Keratinocyte (primary cell): ENCODE data around the gene CFAP77. TPM values are rescaled to one million over a fixed set of nuclear protein-coding genes. Genes with fewer than 3 reads are reported as not detected.

Experiments used
- DNase-seq: peaks from one replicate; pipeline ENCODE4 v3.0.0-alpha.2; 2011; ENCODE audit warnings: low read depth, missing footprints, low spot score
- FAIRE-seq: peaks from 2 replicates; lab custom pipeline; 2011; peaks lifted over from hg19 to GRCh38; lab: Jason Lieb, UNC
- H2AFZ ChIP-seq: 2 replicates; pipeline ENCODE4 v1.6.0; 2012; ENCODE audit warnings: low read length, control low read depth, inconsistent platforms; ENCODE audit not compliant: control insufficient read depth
- H3K27ac ChIP-seq: 2 replicates; pipeline ENCODE4 v1.5.1; 2011; ENCODE audit warnings: low read length; ENCODE audit not compliant: control insufficient read depth, insufficient read depth
- H3K27me3 ChIP-seq: 3 replicates; pipeline ENCODE4 v1.6.0; 2011; ENCODE audit warnings: low read length; ENCODE audit not compliant: control insufficient read depth, insufficient read depth; ENCODE audit errors: extremely low read depth
- H3K36me3 ChIP-seq, 2 experiments: 2 replicates in 1 of 2; 3 replicates in 1 of 2; pipeline ENCODE4 v1.5.1; 2011; ENCODE audit warnings: low read length in 2 of 2, mild to moderate bottlenecking in 1 of 2; ENCODE audit not compliant: control insufficient read depth in 2 of 2, insufficient read depth in 2 of 2; ENCODE audit errors: extremely low read depth in 1 of 2
- H3K4me1 ChIP-seq: 3 replicates; pipeline ENCODE4 v1.5.1; 2011; ENCODE audit warnings: low read length; ENCODE audit not compliant: control insufficient read depth, insufficient read depth; ENCODE audit errors: extremely low read depth
- H3K4me2 ChIP-seq: 3 replicates; pipeline ENCODE4 v1.6.0; 2011; ENCODE audit warnings: low read depth, low read length; ENCODE audit not compliant: control insufficient read depth, insufficient read depth; ENCODE audit errors: extremely low read depth
- H3K4me3 ChIP-seq, 3 experiments: fragments of 200-600 bp in 1 of 3; sonication (generic) in 1 of 3; 2 replicates in 2 of 3; 3 replicates in 1 of 3; pipeline ENCODE4 v1.5.1; 2011 to 2016; ENCODE audit warnings: low read length in 3 of 3, mild to moderate bottlenecking in 3 of 3, control low read depth in 2 of 3, inconsistent platforms in 1 of 3, low read depth in 1 of 3, mixed read lengths in 1 of 3, mixed run types in 1 of 3, moderate library complexity in 1 of 3; ENCODE audit not compliant: control insufficient read depth in 2 of 3, insufficient read depth in 2 of 3; ENCODE audit errors: extremely low read depth in 1 of 3
- H3K79me2 ChIP-seq: 2 replicates; pipeline ENCODE4 v1.6.0; 2012; ENCODE audit warnings: low read length; ENCODE audit not compliant: control insufficient read depth, insufficient read depth
- H3K9ac ChIP-seq: 3 replicates; pipeline ENCODE4 v1.6.0; 2011; ENCODE audit warnings: low read length; ENCODE audit not compliant: control insufficient read depth, insufficient read depth; ENCODE audit errors: extremely low read depth
- H3K9me1 ChIP-seq: 3 replicates; pipeline ENCODE4 v1.6.0; 2011; ENCODE audit warnings: low read length; ENCODE audit not compliant: control insufficient read depth, insufficient read depth; ENCODE audit errors: extremely low read depth
- H3K9me3 ChIP-seq: 2 replicates; pipeline ENCODE4 v1.5.1; 2012; ENCODE audit warnings: low read depth, low read length; ENCODE audit not compliant: control insufficient read depth
- H4K20me1 ChIP-seq: 3 replicates; pipeline ENCODE4 v1.6.0; 2011; ENCODE audit warnings: low read length; ENCODE audit not compliant: control insufficient read depth, insufficient read depth; ENCODE audit errors: extremely low read depth
- CTCF ChIP-seq, 3 experiments: IDR thresholded peaks in 1 of 3; conservative IDR thresholded peaks in 1 of 3; optimal IDR thresholded peaks in 1 of 3; 2 replicates in 2 of 3; 3 replicates in 1 of 3; pipeline versions ENCODE3 to v1.5.1; 2011; ENCODE audit warnings: low read length in 3 of 3, mild to moderate bottlenecking in 3 of 3, moderate library complexity in 2 of 3, control low read depth in 1 of 3, inconsistent platforms in 1 of 3; ENCODE audit not compliant: insufficient read depth in 2 of 3; ENCODE audit errors: extremely low read depth in 1 of 3
- EZH2 ChIP-seq: IDR thresholded peaks from one replicate; pipeline ENCODE4 v1.6.1; 2012; ENCODE audit warnings: inconsistent platforms, mild to moderate bottlenecking, low read length, moderate library complexity
- dilution Hi-C: fragments of 300-500 bp; cut with MboI; formaldehyde crosslinking; loops from one replicate; pipeline ENCODE4 v1.7.0; 2020; ENCODE audit warnings: low sequenced_read_pairs; ENCODE audit not compliant: extremely low pct_ligation_motif_present
- polyA plus RNA-seq, 5 experiments: library from polyadenylated mRNA; depleted of rRNA in 3 of 5; stranded (reverse) in 3 of 5; stranded (forward) in 1 of 5; unstranded in 1 of 5; fragments of >200 nt; gene quantifications; 1 replicate in 1 of 5; 2 replicates in 3 of 5; 3 replicates in 1 of 5; pipeline versions ENCODE4 v1.2.1 to v1.2.3, GENCODE V29; 2011 to 2012; ENCODE audit warnings: missing spikeins in 2 of 5, low read depth in 1 of 5, low replicate concordance in 1 of 5
- small RNA-seq, 3 experiments: library from RNA; depleted of rRNA; stranded (forward); fragments of <200 nt; gene quantifications; one replicate each; pipeline ENCODE3, GENCODE V24; 2012; ENCODE audit warnings: low read depth in 3 of 3, low replicate concordance in 1 of 3; ENCODE audit not compliant: insufficient read length in 3 of 3

The CFAP77 gene
- polyA plus RNA-seq, 1 donor (not counting 4 experiments of a cell fraction or from before 2014, with no cell fraction given), result not detected

GRCh38 chr9:132622159-132622558 lies 212.1 kb downstream of the CFAP77 start:
- DNase-seq, result no peak
- no peak overlapping the region for H3K9ac ChIP-seq
- H3K27ac ChIP-seq, result no peak overlapping the region
- H4K20me1 ChIP-seq, result no peaks in the 10 kb centered on the region
- no peak for FAIRE-seq
- H3K27me3 ChIP-seq, result no peaks in the 10 kb centered on the region
- no peaks in the 10 kb centered on the region for H3K4me1 ChIP-seq
- no peaks in the 10 kb centered on the region for H3K9me1 ChIP-seq
- H3K9me3 ChIP-seq, result no peaks in the 10 kb centered on the region
- TF ChIP-seq EZH2, result no peak
- TF ChIP-seq CTCF (optimal IDR thresholded peaks at IDR 0.05 in 1 of 3, IDR thresholded peaks at IDR 0.05 in 1 of 3, conservative IDR thresholded peaks at IDR 0.05 in 1 of 3; ENCODE audit: extremely low read depth in 1 of 3, insufficient read depth in 2 of 3, low read length in 3 of 3), result no peak
- H3K4me2 ChIP-seq, result no peak overlapping the region
- peaks cover 3 to 25% of the 10 kb centered on the region in 2 experiments for H3K36me3 ChIP-seq
- dilution Hi-C loops, result no loop called here
- H2AFZ ChIP-seq, result no peak overlapping the region
- no peak overlapping the region for H3K4me3 ChIP-seq
- H3K79me2 ChIP-seq, result no peaks in the 10 kb centered on the region

Small RNA genes within 50 kb of the gene (small RNA-seq; reads per million reads assigned to genes)
- 0 reads per million in 3 experiments for gene RNU5D-2P

Other genes with a start within 250 kb of the CFAP77 start
- 0.05 to 0.17 TPM (median 0.06 TPM) in 3 replicates for gene NTNG2, start 248.2 kb upstream of the CFAP77 start, polyA plus RNA-seq
- 16.6 to 23.8 TPM (median 19.7 TPM) in 3 replicates for gene SETX, start 55.2 kb upstream of the CFAP77 start, polyA plus RNA-seq
- gene TTF1, start 3.4 kb upstream of the CFAP77 start, polyA plus RNA-seq, result 5.3 to 7.5 TPM (median 7.2 TPM) in 3 replicates
- not detected in 3 replicates for gene BARHL1, start 172.4 kb downstream of the CFAP77 start, polyA plus RNA-seq